HG03571 (cell line): ENCODE data around the gene ILF3.
A peak's percentile ranks its signal among the peaks of the same experiment; 100 is the strongest.

Source experiments
- ATAC-seq: cut with Tn5 transposase; IDR thresholded peaks from one replicate; pipeline ENCODE4 v1.9.1; 2021; ENCODE audit not compliant: unreplicated experiment

The ILF3 gene

DNA sequence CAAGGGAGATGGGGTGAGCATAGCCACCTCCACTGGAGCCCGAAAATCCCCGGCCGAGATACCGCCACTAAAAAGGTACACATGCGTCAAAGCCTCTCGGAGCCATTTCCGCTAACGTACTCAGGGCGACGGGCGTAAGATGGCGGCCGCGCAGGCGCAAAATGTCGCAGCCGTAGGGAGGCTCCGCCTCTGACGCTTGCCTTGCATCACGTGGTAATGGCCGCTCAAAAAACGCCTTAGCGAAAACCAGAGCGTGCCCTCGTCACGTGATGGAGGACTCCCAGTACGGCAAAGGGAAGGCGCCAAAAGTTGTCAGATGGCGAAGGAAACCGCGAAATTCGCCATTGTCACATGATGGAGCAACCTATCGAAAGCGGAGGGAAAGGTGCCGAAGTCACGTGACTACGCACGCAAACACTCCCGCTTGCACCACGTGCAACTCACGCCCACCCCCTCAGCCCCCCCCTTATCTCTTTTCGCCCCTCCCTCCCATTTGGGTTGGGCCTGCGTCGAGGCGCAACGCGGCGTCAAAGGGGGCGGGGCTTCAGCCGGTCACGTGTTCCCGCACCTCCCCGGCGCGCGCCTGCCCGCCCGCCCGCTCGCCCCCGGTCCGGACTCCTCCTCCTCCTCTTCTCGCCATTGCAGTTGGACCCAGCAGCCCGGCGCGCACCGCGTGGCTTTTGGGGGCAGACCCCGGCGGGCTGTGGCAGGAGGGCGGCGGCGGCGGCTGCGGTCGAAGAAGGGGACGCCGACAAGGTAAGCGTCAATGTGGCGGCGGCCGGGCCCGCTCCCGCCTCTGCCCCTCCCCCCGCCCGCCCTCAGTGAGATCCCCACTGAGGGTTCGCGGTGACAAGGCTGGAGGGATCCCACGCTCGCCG, at the start of gene ILF3:
ILF3 (plus strand) TSS at position 615 of the 878 bp plus-strand sequence. CDS start 16,260 bp downstream, outside the sequence.
- ATAC-seq, result peak; percentile 72

DNA sequence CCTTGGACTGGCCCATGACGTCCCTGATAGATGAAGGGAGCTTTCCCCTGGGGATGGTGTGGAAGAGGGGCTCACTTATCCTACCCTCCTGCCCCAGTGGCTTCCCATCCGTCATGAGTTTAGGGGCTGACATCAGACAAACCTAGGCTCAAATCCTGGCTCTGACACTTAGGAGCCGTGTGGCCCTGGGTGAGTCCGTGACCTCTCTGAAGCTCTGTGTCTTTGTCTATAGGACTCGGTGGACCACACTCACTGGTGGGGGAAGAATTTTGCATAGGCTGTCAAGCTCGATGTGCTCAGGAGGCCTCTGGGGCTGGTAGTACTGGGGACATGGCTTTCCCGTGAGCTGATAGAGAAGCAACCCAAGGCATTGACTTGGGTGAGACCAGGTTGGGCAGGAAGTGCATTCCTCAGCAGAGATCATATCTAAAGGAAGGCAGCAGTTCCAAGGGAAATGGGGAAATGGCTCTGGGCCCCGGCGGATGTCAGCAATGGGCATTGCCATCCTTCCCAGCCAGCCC, 49.6 kb upstream of the ILF3 start:
- ATAC-seq, result no peak

GRCh38 chr19:10611907-10612306, 42.2 kb upstream of the ILF3 start:
- ATAC-seq, result no peak

DNA sequence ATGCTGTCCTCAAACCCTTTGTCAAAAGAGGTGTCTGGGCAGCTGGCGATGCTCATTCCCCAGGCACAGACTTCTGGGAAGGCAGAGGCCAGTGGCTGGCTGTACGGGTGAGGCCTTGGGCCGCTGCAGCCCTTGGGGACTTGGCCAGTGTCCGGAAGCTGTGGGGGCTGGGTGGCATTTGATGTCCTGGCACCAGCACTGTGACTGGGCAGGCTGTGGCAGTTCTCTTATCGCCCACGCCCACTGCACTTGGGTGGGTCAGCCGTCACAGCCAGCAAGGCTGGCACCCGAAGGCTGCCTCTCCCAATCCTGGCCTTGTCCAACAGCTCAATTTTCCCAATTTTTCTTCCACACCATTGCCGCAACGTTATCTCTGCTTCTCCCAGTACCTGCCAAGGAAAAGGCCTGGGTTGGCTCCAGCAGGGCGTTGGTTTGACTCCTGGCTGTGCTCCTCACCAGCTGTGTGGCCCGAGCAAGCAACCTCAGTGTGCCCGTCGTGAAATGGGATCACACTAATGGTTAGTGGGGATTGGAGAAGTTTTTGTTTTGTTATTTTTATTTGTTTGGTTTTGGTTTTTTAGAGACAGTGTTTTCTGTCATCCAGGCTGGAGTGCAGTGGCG, 41.5 kb upstream of the ILF3 start:
- no peak for ATAC-seq

- no peak for ATAC-seq
Measured at GRCh38 chr19:10615429-10616023, 38.6 kb upstream of the ILF3 start.

GRCh38 chr19:10617409-10618121, 36.6 kb upstream of the ILF3 start:
- ATAC-seq, result no peak

GRCh38 chr19:10618846-10619245, 35.3 kb upstream of the ILF3 start:
- no peak for ATAC-seq

GRCh38 chr19:10620786-10621185, 33.4 kb upstream of the ILF3 start:
- no peak for ATAC-seq

- no peak for ATAC-seq
Measured at GRCh38 chr19:10621966-10622365, 32.2 kb upstream of the ILF3 start.

GRCh38 chr19:10624585-10624984, 29.6 kb upstream of the ILF3 start:
- ATAC-seq, result no peak

GRCh38 chr19:10625003-10625761, 29.0 kb upstream of the ILF3 start, which contains the start of gene SLC44A2:
Gene SLC44A2 (plus strand): TSS chr19:10625553. CDS start chr19:10625634, 81 bp downstream.
- no peak for ATAC-seq

GRCh38 chr19:10625762-10626138, 28.4 kb upstream of the ILF3 start:
- ATAC-seq, result no peak

DNA sequence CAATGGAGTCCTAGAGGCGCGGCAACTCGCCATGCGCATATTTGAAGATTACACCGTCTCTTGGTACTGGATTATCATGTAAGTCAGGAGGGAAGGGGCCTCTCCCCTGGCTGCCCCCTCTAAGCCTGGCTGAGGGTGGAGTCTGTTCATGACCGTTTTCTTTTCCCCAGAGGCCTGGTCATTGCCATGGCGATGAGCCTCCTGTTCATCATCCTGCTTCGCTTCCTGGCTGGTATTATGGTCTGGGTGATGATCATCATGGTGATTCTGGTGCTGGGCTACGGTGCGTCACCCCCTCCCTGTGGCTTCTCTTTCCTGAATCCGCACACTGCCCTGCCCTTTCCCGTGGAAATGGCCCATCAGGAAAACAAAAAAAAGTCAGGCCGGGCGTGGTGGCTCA, 22.3 kb upstream of the ILF3 start:
- ATAC-seq, result no peak

GRCh38 chr19:10634430-10634829, 19.7 kb upstream of the ILF3 start:
- no peak for ATAC-seq

DNA sequence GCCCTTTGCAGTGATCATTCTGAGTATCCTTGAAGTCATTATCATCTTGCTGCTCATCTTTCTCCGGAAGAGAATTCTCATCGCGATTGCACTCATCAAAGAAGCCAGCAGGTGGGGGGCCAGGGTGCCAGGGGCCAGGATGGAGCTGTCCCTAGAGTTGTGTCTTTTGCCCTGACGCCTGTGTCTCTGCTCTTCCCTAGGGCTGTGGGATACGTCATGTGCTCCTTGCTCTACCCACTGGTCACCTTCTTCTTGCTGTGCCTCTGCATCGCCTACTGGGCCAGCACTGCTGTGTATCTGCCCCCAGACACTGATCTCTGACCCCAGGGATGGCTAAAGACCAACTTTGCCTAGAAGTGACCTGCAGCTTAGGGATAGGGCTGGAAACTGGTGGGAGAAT, 19.2 kb upstream of the ILF3 start:
- ATAC-seq, result no peak

GRCh38 chr19:10636304-10636972, 17.7 kb upstream of the ILF3 start:
- no peak for ATAC-seq

- no peak for ATAC-seq
Measured at GRCh38 chr19:10637894-10638293, 16.3 kb upstream of the ILF3 start.

DNA sequence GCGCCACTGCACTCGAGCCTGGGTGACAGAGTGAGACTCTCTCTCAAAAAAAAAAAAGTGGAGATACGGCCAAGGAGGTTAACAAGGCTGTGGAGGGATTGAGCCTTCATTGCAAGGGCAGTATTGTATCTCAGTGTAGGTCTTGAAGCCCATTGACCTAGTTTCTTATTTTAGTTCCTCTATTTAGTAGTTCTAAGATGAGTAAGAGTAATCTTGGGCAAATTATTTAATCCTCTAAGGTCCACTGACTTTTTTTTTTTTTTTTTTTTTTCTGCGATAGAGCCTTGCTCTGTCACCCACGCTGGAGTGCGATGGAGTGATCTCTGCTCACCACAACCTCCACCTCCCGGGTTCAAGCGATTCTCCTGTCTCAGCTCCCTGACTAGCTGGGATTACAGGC, 14.3 kb upstream of the ILF3 start:
- ATAC-seq, result no peak

GRCh38 chr19:10640361-10640760, 13.8 kb upstream of the ILF3 start:
- ATAC-seq, result no peak

GRCh38 chr19:10641248-10641647, 12.9 kb upstream of the ILF3 start:
- ATAC-seq, result no peak
